Measurements from ENCODE around the gene KRTAP9-9.

DNA sequence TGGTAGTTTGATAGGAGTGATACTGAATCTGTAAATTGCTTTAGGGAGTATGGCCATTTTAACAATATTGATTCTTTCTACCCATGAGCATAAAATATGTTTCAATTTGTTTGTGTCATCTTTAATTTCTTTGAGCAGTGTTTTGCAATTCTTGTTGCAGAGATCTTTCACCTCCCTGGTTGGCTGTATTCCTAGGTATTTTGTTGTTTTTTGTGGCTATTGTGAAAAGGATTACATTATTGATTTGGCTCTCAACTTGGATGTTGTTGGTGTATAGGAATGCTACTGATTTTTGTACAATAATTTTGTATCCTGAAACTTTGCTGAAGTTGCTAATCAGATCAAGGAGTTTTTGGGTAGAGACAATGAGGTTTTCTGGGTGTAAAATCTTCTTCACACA is 3.2 kb downstream of the KRTAP9-9 start:
- TF ChIP-seq SUZ12 (IDR thresholded peaks at IDR 0.05; ENCODE audit: extremely low read depth, insufficient read depth, insufficient read length) (no peak), YY1 (IDR thresholded peaks at IDR 0.05; ENCODE audit: insufficient read depth, insufficient read length) (no peak), ZNF274 (IDR thresholded peaks at IDR 0.05; ENCODE audit: low read depth, low read length) (no peak)

All from NT2/D1 (cell line).